ENCODE data around the gene CACNG5.

Gene CACNG5

GRCh38 chr17:66925811-66926500 is 91.0 kb downstream of the CACNG5 start:
- Histone ChIP-seq H3K27ac (no peak overlapping the region), H3K36me3 (ENCODE audit: insufficient read depth, low read length) (no peaks in the 10 kb centered on the region), H3K4me3 (no peak overlapping the region), H3K9ac (ENCODE audit: insufficient read length) (no peak overlapping the region), H3K9me3 (ENCODE audit: low read depth, low read length) (no peaks in the 10 kb centered on the region)
- TF ChIP-seq EZH2 (IDR thresholded peaks at IDR 0.05): no peak
- no peak for TF ChIP-seq POLR2AphosphoS5 (IDR thresholded peaks at IDR 0.05; ENCODE audit: borderline replicate concordance, low read depth, low read length)
- TF ChIP-seq FOXP2 (optimal IDR thresholded peaks at IDR 0.05; ENCODE audit: control extremely low read depth, extremely low read length, insufficient read depth): no peak
- no peak for DNase-seq (ENCODE audit: low read depth, low spot score)

GRCh38 chr17:66928949-66929348 is 94.0 kb downstream of the CACNG5 start:
- H3K36me3 ChIP-seq (ENCODE audit: insufficient read depth, low read length): no peaks in the 10 kb centered on the region
- H3K9me3 ChIP-seq (ENCODE audit: low read depth, low read length): no peaks in the 10 kb centered on the region
- no peak overlapping the region for H3K4me3 ChIP-seq
- no peak overlapping the region for H3K9ac ChIP-seq (ENCODE audit: insufficient read length)
- DNase-seq (ENCODE audit: low read depth, low spot score): no peak
- TF ChIP-seq FOXP2 (optimal IDR thresholded peaks at IDR 0.05; ENCODE audit: control extremely low read depth, extremely low read length, insufficient read depth): no peak
- TF ChIP-seq POLR2AphosphoS5 (IDR thresholded peaks at IDR 0.05; ENCODE audit: borderline replicate concordance, low read depth, low read length): no peak
- TF ChIP-seq EZH2 (IDR thresholded peaks at IDR 0.05): no peak
- H3K27ac ChIP-seq: no peak overlapping the region

GRCh38 chr17:66929591-66929990 is 94.7 kb downstream of the CACNG5 start:
- Histone ChIP-seq H3K36me3 (ENCODE audit: insufficient read depth, low read length) (no peaks in the 10 kb centered on the region), H3K27ac (no peak overlapping the region), H3K9me3 (ENCODE audit: low read depth, low read length) (no peaks in the 10 kb centered on the region), H3K4me3 (no peak overlapping the region), H3K9ac (ENCODE audit: insufficient read length) (no peak overlapping the region)
- TF ChIP-seq FOXP2 (optimal IDR thresholded peaks at IDR 0.05; ENCODE audit: control extremely low read depth, extremely low read length, insufficient read depth): no peak
- no peak for TF ChIP-seq POLR2AphosphoS5 (IDR thresholded peaks at IDR 0.05; ENCODE audit: borderline replicate concordance, low read depth, low read length)
- no peak for TF ChIP-seq EZH2 (IDR thresholded peaks at IDR 0.05)
- DNase-seq (ENCODE audit: low read depth, low spot score): no peak

- Histone ChIP-seq H3K9ac (ENCODE audit: insufficient read length) (no peak overlapping the region), H3K27ac (no peak overlapping the region), H3K36me3 (ENCODE audit: insufficient read depth, low read length) (no peaks in the 10 kb centered on the region), H3K9me3 (ENCODE audit: low read depth, low read length) (no peaks in the 10 kb centered on the region), H3K4me3 (no peak overlapping the region)
- TF ChIP-seq FOXP2 (optimal IDR thresholded peaks at IDR 0.05; ENCODE audit: control extremely low read depth, extremely low read length, insufficient read depth) (no peak), EZH2 (IDR thresholded peaks at IDR 0.05) (no peak), POLR2AphosphoS5 (IDR thresholded peaks at IDR 0.05; ENCODE audit: borderline replicate concordance, low read depth, low read length) (no peak)
- DNase-seq (ENCODE audit: low read depth, low spot score): no peak
These were observed 96.0 kb downstream of the CACNG5 start for GRCh38 chr17:66930933-66931332.

GRCh38 chr17:66932311-66932710 is 97.4 kb downstream of the CACNG5 start:
- DNase-seq (ENCODE audit: low read depth, low spot score): no peak
- no peak overlapping the region for H3K4me3 ChIP-seq
- TF ChIP-seq EZH2 (IDR thresholded peaks at IDR 0.05) (no peak), FOXP2 (optimal IDR thresholded peaks at IDR 0.05; ENCODE audit: control extremely low read depth, extremely low read length, insufficient read depth) (no peak), POLR2AphosphoS5 (IDR thresholded peaks at IDR 0.05; ENCODE audit: borderline replicate concordance, low read depth, low read length) (no peak)
- no peaks in the 10 kb centered on the region for H3K9me3 ChIP-seq (ENCODE audit: low read depth, low read length)
- no peak overlapping the region for H3K9ac ChIP-seq (ENCODE audit: insufficient read length)
- no peak overlapping the region for H3K27ac ChIP-seq
- no peaks in the 10 kb centered on the region for H3K36me3 ChIP-seq (ENCODE audit: insufficient read depth, low read length)

GRCh38 chr17:66934040-66934439 is 99.1 kb downstream of the CACNG5 start:
- Histone ChIP-seq H3K9me3 (ENCODE audit: low read depth, low read length) (no peaks in the 10 kb centered on the region), H3K27ac (no peak overlapping the region), H3K36me3 (ENCODE audit: insufficient read depth, low read length) (no peaks in the 10 kb centered on the region), H3K4me3 (no peak overlapping the region), H3K9ac (ENCODE audit: insufficient read length) (no peak overlapping the region)
- TF ChIP-seq FOXP2 (optimal IDR thresholded peaks at IDR 0.05; ENCODE audit: control extremely low read depth, extremely low read length, insufficient read depth) (no peak), POLR2AphosphoS5 (IDR thresholded peaks at IDR 0.05; ENCODE audit: borderline replicate concordance, low read depth, low read length) (no peak), EZH2 (IDR thresholded peaks at IDR 0.05) (no peak)
- DNase-seq (ENCODE audit: low read depth, low spot score): no peak
